22Rv1 (cell line): ENCODE measurements around the gene PLCB1.

Experiments
- H3K27ac ChIP-seq: fragments of 450-650 bp; 2 replicates; pipeline ENCODE4 v1.5.1; 2017
- ZFX ChIP-seq: fragments of 450-650 bp; IDR thresholded peaks from 2 replicates; pipeline ENCODE4 v1.6.1; 2017; ENCODE audit warnings: antibody characterized with exemption, borderline replicate concordance
- TF ChIP-seq, protein P1 (sequence below): fragments of 450-650 bp; IDR thresholded peaks from 2 replicates; pipeline ENCODE4 v1.5.1; 2017; ENCODE audit warnings: mild to moderate bottlenecking

PLCB1 gene

GRCh38 chr20:8507231-8507630 is 375.2 kb downstream of the PLCB1 start:
- H3K27ac ChIP-seq: no peak overlapping the region
- no peak for TF ChIP-seq ZFX
- TF ChIP-seq, protein P1, sequence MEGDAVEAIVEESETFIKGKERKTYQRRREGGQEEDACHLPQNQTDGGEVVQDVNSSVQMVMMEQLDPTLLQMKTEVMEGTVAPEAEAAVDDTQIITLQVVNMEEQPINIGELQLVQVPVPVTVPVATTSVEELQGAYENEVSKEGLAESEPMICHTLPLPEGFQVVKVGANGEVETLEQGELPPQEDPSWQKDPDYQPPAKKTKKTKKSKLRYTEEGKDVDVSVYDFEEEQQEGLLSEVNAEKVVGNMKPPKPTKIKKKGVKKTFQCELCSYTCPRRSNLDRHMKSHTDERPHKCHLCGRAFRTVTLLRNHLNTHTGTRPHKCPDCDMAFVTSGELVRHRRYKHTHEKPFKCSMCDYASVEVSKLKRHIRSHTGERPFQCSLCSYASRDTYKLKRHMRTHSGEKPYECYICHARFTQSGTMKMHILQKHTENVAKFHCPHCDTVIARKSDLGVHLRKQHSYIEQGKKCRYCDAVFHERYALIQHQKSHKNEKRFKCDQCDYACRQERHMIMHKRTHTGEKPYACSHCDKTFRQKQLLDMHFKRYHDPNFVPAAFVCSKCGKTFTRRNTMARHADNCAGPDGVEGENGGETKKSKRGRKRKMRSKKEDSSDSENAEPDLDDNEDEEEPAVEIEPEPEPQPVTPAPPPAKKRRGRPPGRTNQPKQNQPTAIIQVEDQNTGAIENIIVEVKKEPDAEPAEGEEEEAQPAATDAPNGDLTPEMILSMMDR: no peak

- TF ChIP-seq, protein P1: no peak
- TF ChIP-seq ZFX: no peak
- no peak overlapping the region for H3K27ac ChIP-seq
Measured at GRCh38 chr20:8509809-8510208, 377.7 kb downstream of the PLCB1 start.

GRCh38 chr20:8510808-8511207 is 378.7 kb downstream of the PLCB1 start:
- no peak overlapping the region for H3K27ac ChIP-seq
- TF ChIP-seq, protein P1: no peak
- no peak for TF ChIP-seq ZFX

DNA sequence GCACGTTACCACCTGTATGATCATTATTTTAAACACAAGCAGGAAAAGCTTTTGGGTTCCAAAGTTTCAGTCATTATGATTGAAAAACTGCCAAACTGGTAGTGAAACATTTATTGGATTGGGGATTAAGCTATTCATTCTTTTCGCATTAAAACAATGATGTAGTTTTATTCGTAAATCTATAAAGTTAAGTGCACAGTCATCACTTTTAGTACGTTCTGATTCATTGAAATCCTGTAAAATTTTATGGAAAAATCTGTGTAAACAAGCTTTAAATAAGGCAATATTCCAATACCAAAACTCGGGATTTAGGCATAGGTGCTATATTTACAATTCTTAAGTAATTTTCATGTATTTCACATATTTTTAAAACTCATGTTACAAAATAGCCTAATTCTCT is 379.9 kb downstream of the PLCB1 start:
- H3K27ac ChIP-seq: no peak overlapping the region
- TF ChIP-seq ZFX: no peak

GRCh38 chr20:8515810-8516435 is 383.9 kb downstream of the PLCB1 start:
- no peak for TF ChIP-seq ZFX
- TF ChIP-seq, protein P1: no peak
- H3K27ac ChIP-seq: no peak overlapping the region

- no peak for TF ChIP-seq ZFX
- TF ChIP-seq, protein P1: no peak
Measured at GRCh38 chr20:8518878-8519277, 386.8 kb downstream of the PLCB1 start.

GRCh38 chr20:8519887-8520286 is 387.8 kb downstream of the PLCB1 start:
- no peak overlapping the region for H3K27ac ChIP-seq

More at GRCh38 chr20:8518878-8519277, 386.8 kb downstream of the PLCB1 start:
- H3K27ac ChIP-seq: no peak overlapping the region

More at GRCh38 chr20:8519887-8520286, 387.8 kb downstream of the PLCB1 start:
- TF ChIP-seq ZFX: no peak
- TF ChIP-seq, protein P1: no peak
